GM19467 (cell line): ENCODE data around the gene TEX53.

ENCODE experiments used
- ATAC-seq: cut with Tn5 transposase; IDR thresholded peaks from one replicate; pipeline ENCODE4 v1.9.1; 2021; ENCODE audit warnings: mild to moderate bottlenecking, moderate library complexity; ENCODE audit not compliant: unreplicated experiment

The TEX53 gene

GRCh38 chr9:114657705-114658104 is at the start of gene TEX53:
TEX53 (minus strand) TSS chr9:114657805; CDS start chr9:114657774, 31 bp downstream.
- ATAC-seq, result no peak

DNA sequence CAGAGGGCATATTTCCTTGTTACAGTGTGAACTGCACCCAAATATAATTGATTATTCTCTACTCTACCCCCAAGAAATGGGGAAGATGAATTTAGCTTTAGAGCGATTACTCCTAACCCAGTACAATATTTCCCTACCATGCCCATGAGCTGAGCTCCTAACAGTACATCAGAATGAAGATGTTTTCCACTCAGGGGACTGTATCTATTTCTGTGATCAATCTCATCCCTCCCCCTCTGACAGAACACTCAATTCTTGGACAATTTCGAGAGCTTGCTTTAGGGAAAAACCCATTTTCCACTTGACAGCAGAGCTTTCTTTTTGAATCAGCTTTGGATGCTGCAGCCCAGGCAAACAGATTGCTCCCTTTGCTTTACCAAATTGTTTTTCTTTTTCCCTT is 49.1 kb upstream of the TEX53 start:
- no peak for ATAC-seq

GRCh38 chr9:114701988-114702387 is 44.4 kb upstream of the TEX53 start:
- no peak for ATAC-seq

GRCh38 chr9:114697951-114698351 is 40.3 kb upstream of the TEX53 start:
- peak; percentile 27 for ATAC-seq

GRCh38 chr9:114696814-114697544 is 39.4 kb upstream of the TEX53 start:
- ATAC-seq, result peak; percentile 67

- ATAC-seq, result no peak
Measured at GRCh38 chr9:114695948-114696347, 38.3 kb upstream of the TEX53 start.

DNA sequence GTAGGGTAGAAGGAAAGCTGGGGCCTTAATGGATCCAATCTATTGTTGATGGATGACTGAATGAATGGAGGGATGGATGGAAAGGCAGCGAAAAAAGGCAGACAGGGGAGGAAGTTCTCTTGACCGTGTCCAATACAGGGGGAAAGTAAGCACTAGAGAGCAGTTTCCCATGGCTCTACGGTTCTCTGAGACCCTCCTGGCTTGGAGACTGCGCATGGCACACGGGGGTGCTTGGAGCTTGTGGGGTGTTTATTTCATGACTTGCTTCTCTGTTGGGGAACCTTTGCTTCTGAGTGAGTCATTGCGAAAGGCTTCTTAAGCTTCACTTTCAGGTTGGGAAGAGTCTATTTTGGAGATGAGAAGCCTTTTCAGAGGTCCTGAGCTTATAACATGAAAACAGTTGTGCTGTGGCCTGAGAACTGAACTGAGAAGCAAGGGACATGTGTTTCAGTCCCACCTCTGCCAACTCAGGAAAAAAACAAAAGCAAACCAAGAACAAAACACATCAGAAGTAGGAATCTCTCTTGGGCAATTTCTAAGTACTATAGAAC is 37.2 kb upstream of the TEX53 start:
- ATAC-seq, result peak; percentile 32

- ATAC-seq, result no peak
Measured at GRCh38 chr9:114694146-114694545, 36.5 kb upstream of the TEX53 start.

DNA sequence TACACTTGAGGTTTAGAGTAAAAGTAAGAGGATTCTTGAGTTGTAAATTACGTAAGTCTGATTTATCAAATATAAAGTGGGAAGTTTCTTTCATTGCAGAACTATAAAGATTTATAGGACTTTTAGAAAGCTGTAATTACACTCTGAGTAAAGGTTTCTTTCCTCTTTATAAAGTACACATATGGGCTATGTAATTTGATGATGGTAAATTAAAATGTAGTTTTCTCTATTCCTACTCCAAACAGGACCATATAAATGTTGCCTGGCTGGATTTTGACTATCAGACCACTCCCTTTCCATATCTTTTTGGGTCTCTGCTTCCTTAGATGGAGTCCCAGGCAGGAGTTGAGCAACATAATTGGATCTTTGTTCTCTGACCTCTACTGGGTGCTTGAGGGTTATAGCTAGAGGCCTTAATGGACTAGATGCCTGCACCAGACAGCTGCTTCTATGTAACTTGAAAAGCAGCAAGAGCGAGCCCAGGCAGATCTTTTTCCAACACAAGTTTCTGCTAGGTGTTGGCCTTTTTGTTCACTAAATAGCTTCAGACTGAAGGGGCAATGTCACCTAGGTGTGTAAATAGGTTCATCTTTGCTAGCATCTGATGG is 35.7 kb upstream of the TEX53 start:
- no peak for ATAC-seq

DNA sequence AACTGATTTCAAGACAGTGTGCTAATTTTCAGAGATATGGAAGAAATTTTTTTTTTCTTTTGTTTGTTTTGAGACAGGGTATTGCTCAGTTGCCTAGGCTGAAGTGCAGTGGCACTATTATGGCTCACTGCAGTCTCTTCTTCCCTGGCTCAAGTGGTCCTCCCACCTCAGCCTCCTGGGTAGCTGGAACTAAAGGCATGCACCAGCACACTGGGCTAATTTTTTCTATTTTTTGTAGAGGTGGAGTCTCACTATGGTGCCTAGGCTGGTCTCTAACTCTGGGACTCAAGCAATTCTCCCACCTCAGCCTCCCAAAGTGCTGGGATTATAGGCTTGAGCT is 34.3 kb upstream of the TEX53 start:
- ATAC-seq, result no peak

GRCh38 chr9:114691046-114691955 is 33.7 kb upstream of the TEX53 start:
- peak; percentile 44 for ATAC-seq

DNA sequence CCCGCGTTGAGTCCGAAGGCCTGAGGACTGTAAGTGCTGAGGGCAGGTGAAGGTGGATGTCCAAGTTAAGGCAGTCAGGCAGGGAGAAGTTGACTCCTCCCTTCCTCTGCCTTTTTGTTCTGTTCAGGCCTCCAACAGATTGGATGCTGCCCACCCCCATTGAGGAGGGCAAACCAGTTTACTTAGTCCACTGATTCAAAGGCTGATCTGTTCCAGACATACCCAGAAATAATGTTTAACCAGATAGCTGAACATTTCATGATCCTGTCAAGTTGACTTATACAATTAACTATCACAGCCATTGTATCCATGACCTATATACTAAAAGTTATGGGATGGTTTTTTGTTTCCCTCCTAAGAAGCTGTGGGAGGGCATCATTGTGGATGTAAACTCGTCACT is 32.7 kb upstream of the TEX53 start:
- ATAC-seq, result no peak

GRCh38 chr9:114689813-114690212 is 32.2 kb upstream of the TEX53 start:
- no peak for ATAC-seq

GRCh38 chr9:114688909-114689610 is 31.5 kb upstream of the TEX53 start:
- no peak for ATAC-seq

DNA sequence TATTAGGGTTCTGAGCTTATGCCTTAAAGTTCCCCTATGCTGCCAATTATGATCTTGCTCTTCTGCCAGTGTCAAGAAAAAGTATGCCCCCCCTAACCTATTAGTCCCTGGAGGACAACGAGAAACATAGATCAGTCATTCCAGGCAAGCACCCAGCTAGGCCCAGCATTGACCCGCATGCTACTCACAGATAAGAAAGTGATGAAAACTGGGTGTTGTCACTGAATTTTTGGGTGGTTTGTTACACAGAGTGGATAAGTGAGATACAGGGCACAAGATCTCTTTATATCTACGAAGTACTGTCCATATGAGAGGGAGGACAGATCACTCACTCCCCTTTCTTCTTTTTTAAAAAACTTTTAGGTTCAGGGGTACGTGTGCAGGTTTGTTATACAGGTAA is 30.8 kb upstream of the TEX53 start:
- ATAC-seq, result no peak

GRCh38 chr9:114687034-114687433 is 29.4 kb upstream of the TEX53 start:
- ATAC-seq, result no peak

GRCh38 chr9:114685951-114686350 is 28.3 kb upstream of the TEX53 start:
- ATAC-seq, result no peak

DNA sequence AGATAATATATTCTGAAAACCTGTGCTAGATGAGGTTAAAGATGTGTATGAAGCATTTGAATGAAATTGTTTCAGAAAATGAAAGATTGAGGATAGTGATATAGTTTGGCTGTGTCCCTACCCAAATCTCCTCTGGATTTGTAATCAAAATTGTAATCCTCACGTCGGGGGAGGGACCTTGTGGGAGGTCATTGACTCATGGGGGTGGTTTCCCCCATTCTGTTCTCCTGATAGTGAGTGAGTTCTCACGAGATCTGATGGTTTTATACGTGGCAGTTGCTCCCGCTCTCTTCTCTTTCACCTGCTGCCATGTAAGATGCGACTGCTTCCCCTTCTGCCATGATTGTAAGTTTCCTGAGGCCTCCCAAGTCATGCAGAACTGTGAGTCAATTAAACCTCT is 26.4 kb upstream of the TEX53 start:
- no peak for ATAC-seq

DNA sequence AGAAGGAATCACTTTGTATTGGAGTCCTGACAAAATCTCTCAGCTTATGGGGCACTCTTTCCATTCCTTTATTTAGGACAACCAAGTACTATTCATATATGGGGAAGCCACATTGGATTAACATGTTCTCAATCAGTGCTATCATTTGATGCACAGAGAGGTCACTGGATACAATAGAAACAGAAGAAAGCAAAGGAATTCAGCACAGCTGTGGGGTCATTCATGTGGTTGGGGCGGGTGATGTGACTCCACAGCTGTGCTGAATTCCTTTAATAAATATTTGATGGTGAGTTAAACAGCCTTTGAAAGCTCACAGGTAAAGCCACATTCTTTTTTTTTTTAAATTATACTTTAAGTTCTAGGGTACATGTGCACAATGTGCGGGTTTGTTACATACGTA is 25.2 kb upstream of the TEX53 start:
- no peak for ATAC-seq

DNA sequence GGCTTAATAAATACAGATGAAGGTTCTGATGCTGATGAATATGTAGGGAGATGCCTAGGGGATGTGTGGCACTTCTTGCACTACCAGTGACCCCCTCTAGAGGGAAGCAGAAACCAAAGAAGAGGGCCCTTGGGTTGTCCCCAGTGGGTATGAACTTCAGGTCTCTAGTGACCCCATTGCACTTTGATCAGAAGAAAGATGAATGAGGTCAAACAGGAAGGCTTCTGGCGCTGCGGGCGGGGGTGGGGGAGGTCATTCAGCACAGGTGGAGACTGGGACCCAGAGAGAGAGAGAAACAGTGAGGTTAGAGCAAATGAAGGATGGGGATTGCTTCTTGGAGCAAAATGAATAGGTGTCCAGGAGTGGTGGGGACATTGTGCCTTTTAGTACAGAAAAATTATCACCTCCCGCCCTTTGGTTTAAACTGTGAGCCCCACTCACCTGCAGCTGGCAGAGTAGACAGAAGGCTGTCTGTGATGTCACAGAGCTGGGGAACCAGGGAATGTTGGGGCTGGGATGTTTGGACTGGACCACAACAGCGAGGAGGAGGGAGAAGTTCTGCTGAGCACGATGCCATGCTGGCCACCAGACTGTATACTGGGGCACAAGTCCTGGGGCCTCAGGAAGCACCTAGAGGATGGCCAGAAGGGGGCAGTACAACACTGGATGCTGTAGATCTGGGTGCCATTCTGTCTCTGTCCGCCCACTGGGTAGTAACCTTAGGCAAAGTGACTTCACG is 24.2 kb upstream of the TEX53 start, which contains the start of gene TEX48:
Gene TEX48, minus strand, starts transcription at position 599 of the 739 bp plus-strand sequence. CDS start 10,469 bp downstream, outside the sequence.
- ATAC-seq, result peak; percentile 84
